Measurements from ENCODE around the gene KCNIP4. TPM values are rescaled to one million over a fixed set of nuclear protein-coding genes. Genes with fewer than 3 reads are reported as not detected.

The KCNIP4 gene
- total RNA-seq, 1 donor from 2014 or later = not detected

GRCh38 chr4:21304540-21304887 is 644.1 kb downstream of the KCNIP4 start:
- H3K9me3 ChIP-seq (replicated peaks) = no peaks in the 10 kb centered on the region
- H3K36me3 ChIP-seq = no peaks in the 10 kb centered on the region
- H3K4me3 ChIP-seq = no peak overlapping the region
- no peak for DNase-seq
- peaks cover 28% of the 10 kb centered on the region for H3K27me3 ChIP-seq (ENCODE audit: low read depth)
- intact Hi-C loops (cut with micrococcal nuclease) = no loop called here
- no peak for TF ChIP-seq CTCF (IDR thresholded peaks at IDR 0.05; ENCODE audit: borderline replicate concordance)
- no peak overlapping the region for H3K27ac ChIP-seq (replicated peaks)
- no peaks in the 10 kb centered on the region for H3K4me1 ChIP-seq

- TF ChIP-seq CTCF (IDR thresholded peaks at IDR 0.05; ENCODE audit: borderline replicate concordance) = no peak
- no peak for DNase-seq
- intact Hi-C loops (cut with micrococcal nuclease) = no loop called here
Observed at GRCh38 chr4:21290562-21290961, 658.0 kb downstream of the KCNIP4 start.

GRCh38 chr4:21276046-21276445 is 672.5 kb downstream of the KCNIP4 start:
- no peak for DNase-seq
- no peaks in the 10 kb centered on the region for H3K4me1 ChIP-seq
- no peaks in the 10 kb centered on the region for H3K9me3 ChIP-seq (replicated peaks)
- TF ChIP-seq CTCF (IDR thresholded peaks at IDR 0.05; ENCODE audit: borderline replicate concordance) = no peak
- no peak overlapping the region for H3K27ac ChIP-seq (replicated peaks)
- intact Hi-C loops (cut with micrococcal nuclease) = no loop called here
- H3K27me3 ChIP-seq (ENCODE audit: low read depth) = no peaks in the 10 kb centered on the region
- no peaks in the 10 kb centered on the region for H3K36me3 ChIP-seq
- no peak overlapping the region for H3K4me3 ChIP-seq

More at GRCh38 chr4:21290562-21290961, 658.0 kb downstream of the KCNIP4 start:
- peaks cover 5% of the 10 kb centered on the region for H3K9me3 ChIP-seq (replicated peaks)
- H3K4me1 ChIP-seq = no peaks in the 10 kb centered on the region
- H3K4me3 ChIP-seq = no peak overlapping the region
- no peak overlapping the region for H3K27ac ChIP-seq (replicated peaks)
- H3K36me3 ChIP-seq = no peaks in the 10 kb centered on the region
- no peaks in the 10 kb centered on the region for H3K27me3 ChIP-seq (ENCODE audit: low read depth)

GRCh38 chr4:21271439-21272052 is 677.0 kb downstream of the KCNIP4 start:
- TF ChIP-seq CTCF (IDR thresholded peaks at IDR 0.05; ENCODE audit: borderline replicate concordance) = no peak
- H3K9me3 ChIP-seq (replicated peaks) = no peaks in the 10 kb centered on the region
- H3K27me3 ChIP-seq (ENCODE audit: low read depth) = no peaks in the 10 kb centered on the region
- no peak for DNase-seq
- no peak overlapping the region for H3K4me3 ChIP-seq
- H3K36me3 ChIP-seq = no peaks in the 10 kb centered on the region
- no peak overlapping the region for H3K27ac ChIP-seq (replicated peaks)
- intact Hi-C loops (cut with micrococcal nuclease) = no loop called here
- no peaks in the 10 kb centered on the region for H3K4me1 ChIP-seq

GRCh38 chr4:21248331-21248730 is 700.2 kb downstream of the KCNIP4 start:
- no peaks in the 10 kb centered on the region for H3K27me3 ChIP-seq (ENCODE audit: low read depth)
- H3K9me3 ChIP-seq (replicated peaks) = peaks cover 7% of the 10 kb centered on the region
- no peaks in the 10 kb centered on the region for H3K4me1 ChIP-seq
- no peak for DNase-seq
- H3K36me3 ChIP-seq = no peaks in the 10 kb centered on the region
- no peak overlapping the region for H3K4me3 ChIP-seq
- intact Hi-C loops (cut with micrococcal nuclease) = no loop called here
- no peak overlapping the region for H3K27ac ChIP-seq (replicated peaks)
- TF ChIP-seq CTCF (IDR thresholded peaks at IDR 0.05; ENCODE audit: borderline replicate concordance) = no peak

All from left ventricle myocardium inferior (tissue), 1 donor.